ENCODE data around the gene TSPAN13.

Gene TSPAN13

GRCh38 chr7:16730937-16731336 is 22.6 kb upstream of the TSPAN13 start:
- no peak for TF ChIP-seq CTCF (IDR thresholded peaks at IDR 0.05)

- TF ChIP-seq CTCF (IDR thresholded peaks at IDR 0.05) = no peak
These were observed 20.7 kb upstream of the TSPAN13 start for GRCh38 chr7:16732828-16733227.

GRCh38 chr7:16734148-16734726 is 19.3 kb upstream of the TSPAN13 start:
- no peak for TF ChIP-seq CTCF (IDR thresholded peaks at IDR 0.05)

GRCh38 chr7:16735020-16735419 is 18.5 kb upstream of the TSPAN13 start:
- TF ChIP-seq CTCF (IDR thresholded peaks at IDR 0.05) = no peak

GRCh38 chr7:16738011-16738688 is 15.4 kb upstream of the TSPAN13 start:
- TF ChIP-seq CTCF (IDR thresholded peaks at IDR 0.05) = no peak

GRCh38 chr7:16739863-16740622 is 13.5 kb upstream of the TSPAN13 start:
- no peak for TF ChIP-seq CTCF (IDR thresholded peaks at IDR 0.05)

GRCh38 chr7:16740623-16740953 is 13.0 kb upstream of the TSPAN13 start:
- no peak for TF ChIP-seq CTCF (IDR thresholded peaks at IDR 0.05)
